A549 (cell line): ENCODE results near the gene CIT. TPM values are rescaled to one million over a fixed set of nuclear protein-coding genes. Genes with fewer than 3 reads are reported as not detected.

ENCODE experiments used
- ATAC-seq, 2 experiments: fragments of 200-7000 bp in 1 of 2; fragments of >200 bp in 1 of 2; cut with Nextera tagmentation in 1 of 2; cut with Tn5 transposase in 1 of 2; 3 replicates each; pipeline versions ENCODE4 v1.8.0 to v1.9.1; 2018 to 2020; ENCODE audit warnings: mild to moderate bottlenecking in 1 of 2, moderate library complexity in 1 of 2
- CTCF ChIA-PET: fragments of 300-600 bp; sonication (Branson Sonifier 250); formaldehyde crosslinking; extraction: SDS; loops from one replicate; lab custom pipeline; 2021; ENCODE audit warnings: antibody characterized with exemption, inconsistent platforms; lab: Yijun Ruan, JAX
- POLR2A ChIA-PET: fragments of 350-600 bp; formaldehyde crosslinking; extraction: SDS; loops from one replicate; lab custom pipeline; 2021; ENCODE audit warnings: antibody characterized with exemption, inconsistent platforms; lab: Yijun Ruan, JAX
- DNase-seq, 2 experiments: peaks; one replicate each; pipeline versions ENCODE4 v3.0.0 to v3.0.0-alpha.2; 2011 to 2016; ENCODE audit warnings: low read depth in 1 of 2, low spot score in 1 of 2
- FAIRE-seq: peaks from 2 replicates; lab custom pipeline; 2011; peaks lifted over from hg19 to GRCh38; lab: Jason Lieb, UNC
- H3K27ac ChIP-seq, 2 experiments: fragments of >200 bp; sonication (Bioruptor Twin); formaldehyde crosslinking; 3 replicates each; pipeline ENCODE4 v1.5.1; 2016 to 2017
- H3K4me1 ChIP-seq: fragments of >200 bp; sonication (Bioruptor Twin); formaldehyde crosslinking; 3 replicates; pipeline ENCODE4 v1.6.1; 2016
- H3K4me2 ChIP-seq: fragments of >200 bp; sonication (Bioruptor Twin); formaldehyde crosslinking; 3 replicates; pipeline ENCODE4 v1.6.1; 2016
- H3K4me3 ChIP-seq: fragments of >200 bp; sonication (Bioruptor Twin); formaldehyde crosslinking; 3 replicates; pipeline ENCODE4 v1.5.1; 2016
- H3K9me3 ChIP-seq: fragments of >200 bp; sonication (Bioruptor Twin); formaldehyde crosslinking; 3 replicates; pipeline ENCODE4 v1.6.1; 2016
- BCL3 ChIP-seq: fragments of >200 bp; sonication (Bioruptor Twin); formaldehyde crosslinking; IDR thresholded peaks from 3 replicates; pipeline ENCODE4 v1.6.1; 2016
- CBX2 ChIP-seq: fragments of 200-600 bp; sonication (generic); IDR thresholded peaks from 2 replicates; pipeline ENCODE4 v1.6.1; 2016; ENCODE audit warnings: low read depth, mild to moderate bottlenecking, borderline replicate concordance
- CEBPB ChIP-seq, 2 experiments: fragments of >200 bp in 1 of 2; sonication (Bioruptor Twin) in 1 of 2; formaldehyde crosslinking in 1 of 2; IDR thresholded peaks; 2 replicates each; pipeline ENCODE4 v1.6.1; 2012 to 2016
- CHD2 ChIP-seq: fragments of 150-350 bp; IDR thresholded peaks from 2 replicates; pipeline ENCODE4 v1.6.1; 2014; ENCODE audit warnings: low read length; ENCODE audit not compliant: partially characterized antibody
- CHD4 ChIP-seq: fragments of 200-600 bp; sonication (generic); IDR thresholded peaks from 2 replicates; pipeline ENCODE4 v1.6.1; 2016; ENCODE audit warnings: antibody characterized with exemption, mild to moderate bottlenecking, borderline replicate concordance
- CTCF ChIP-seq: fragments of >200 bp; sonication (Bioruptor Twin); formaldehyde crosslinking; IDR thresholded peaks from 3 replicates; pipeline ENCODE4 v1.5.1; 2016
- E2F6 ChIP-seq: IDR thresholded peaks from 2 replicates; pipeline ENCODE4 v1.6.1; 2012; ENCODE audit warnings: low read depth, borderline replicate concordance
- ESRRA ChIP-seq: fragments of 150-350 bp; IDR thresholded peaks from 2 replicates; pipeline ENCODE4 v1.6.1; 2014; ENCODE audit warnings: mild to moderate bottlenecking, low read length, borderline replicate concordance
- FOSL2 ChIP-seq, 2 experiments: fragments of 450-650 bp in 1 of 2; fragments of >200 bp in 1 of 2; sonication (Bioruptor Twin) in 1 of 2; formaldehyde crosslinking; IDR thresholded peaks; 2 replicates each; pipeline versions ENCODE4 v1.5.0 to v1.6.1; 2016 to 2020; ENCODE audit warnings: mild to moderate bottlenecking in 1 of 2, moderate library complexity in 1 of 2
- FOXS1 ChIP-seq: fragments of 250-450 bp; sonication (Bioruptor Pico); IDR thresholded peaks from 2 replicates; pipeline ENCODE4 v1.5.0; 2020; ENCODE audit warnings: mild to moderate bottlenecking, moderate library complexity
- HEYL ChIP-seq: fragments of 250-450 bp; sonication (Bioruptor Pico); IDR thresholded peaks from 2 replicates; pipeline ENCODE4 v1.8.0; 2021; ENCODE audit warnings: mild to moderate bottlenecking, moderate library complexity
- JUN ChIP-seq, 2 experiments: fragments of >200 bp; sonication (Bioruptor Twin); formaldehyde crosslinking; IDR thresholded peaks; 2 replicates in 1 of 2; 3 replicates in 1 of 2; pipeline ENCODE4 v1.6.1; 2016 to 2017
- KDM5A ChIP-seq: fragments of 200-600 bp; sonication (generic); IDR thresholded peaks from 2 replicates; pipeline ENCODE4 v1.6.1; 2016; ENCODE audit warnings: antibody characterized with exemption, mild to moderate bottlenecking
- MYC ChIP-seq: IDR thresholded peaks from 2 replicates; pipeline ENCODE4 v1.6.1; 2012; ENCODE audit warnings: mild to moderate bottlenecking, inconsistent platforms, low read length, improper control_type of control experiment, borderline replicate concordance
- NFE2L2 ChIP-seq: fragments of 150-350 bp; conservative IDR thresholded peaks from 2 replicates; pipeline ENCODE4 v1.6.1; 2014; ENCODE audit warnings: low read length
- NR3C1 ChIP-seq: fragments of >200 bp; sonication (Bioruptor Twin); formaldehyde crosslinking; IDR thresholded peaks from 3 replicates; pipeline ENCODE4 v1.6.1; 2017
- POLR2AphosphoS2 ChIP-seq: conservative IDR thresholded peaks from 2 replicates; pipeline ENCODE4 v1.6.1; 2012; ENCODE audit warnings: low read length, improper control_type of control experiment, inconsistent platforms
- RAD21 ChIP-seq, 2 experiments: fragments of >200 bp in 1 of 2; sonication (Bioruptor Twin) in 1 of 2; formaldehyde crosslinking in 1 of 2; IDR thresholded peaks in 1 of 2; conservative IDR thresholded peaks in 1 of 2; 2 replicates in 1 of 2; 3 replicates in 1 of 2; pipeline ENCODE4 v1.6.1; 2012 to 2018; ENCODE audit warnings: inconsistent platforms in 1 of 2
- RFX5 ChIP-seq: fragments of 450-650 bp; IDR thresholded peaks from 2 replicates; pipeline ENCODE4 v1.7.1; 2014; ENCODE audit warnings: antibody characterized with exemption, mild to moderate bottlenecking, moderate library complexity
- RNF2 ChIP-seq: fragments of 200-600 bp; sonication (generic); IDR thresholded peaks from 2 replicates; pipeline ENCODE4 v1.6.1; 2016; ENCODE audit warnings: low read depth, mild to moderate bottlenecking, antibody characterized with exemption, moderate library complexity, borderline replicate concordance
- SMC3 ChIP-seq: fragments of >200 bp; sonication (Bioruptor Twin); formaldehyde crosslinking; IDR thresholded peaks from 3 replicates; pipeline ENCODE4 v1.6.1; 2018; ENCODE audit warnings: inconsistent platforms
- USF2 ChIP-seq: fragments of 450-650 bp; IDR thresholded peaks from 2 replicates; pipeline ENCODE4 v1.6.1; 2014; ENCODE audit warnings: antibody characterized with exemption
- ZC3H11A ChIP-seq: fragments of 450-650 bp; IDR thresholded peaks from 2 replicates; pipeline ENCODE4 v1.6.1; 2014; ENCODE audit warnings: antibody characterized with exemption, mild to moderate bottlenecking
- ZFP36 ChIP-seq: fragments of 450-650 bp; IDR thresholded peaks from 2 replicates; pipeline ENCODE4 v1.6.1; 2014; ENCODE audit warnings: borderline replicate concordance; ENCODE audit not compliant: partially characterized antibody
- ZNF302 ChIP-seq: fragments of 250-450 bp; sonication (Bioruptor Pico); IDR thresholded peaks from 2 replicates; pipeline ENCODE4 v1.9.0; 2021; ENCODE audit warnings: inconsistent platforms, mild to moderate bottlenecking, moderate library complexity
- ZSCAN20 ChIP-seq: fragments of 250-450 bp; sonication (Bioruptor Pico); IDR thresholded peaks from 2 replicates; pipeline ENCODE4 v1.8.0; 2022; ENCODE audit warnings: mild to moderate bottlenecking, moderate library complexity
- WGBS: methylation state at CpG from one replicate; pipeline ENCODE4 v1.1.6; 2017; ENCODE audit errors: missing lambda C conversion rate; 5-methylcytosine and 5-hydroxymethylcytosine counted together
- polyA plus RNA-seq, 4 experiments: library from polyadenylated mRNA; depleted of rRNA in 3 of 4; stranded (reverse); fragments of >200 nt; fragmentation: RNase III in 1 of 4; extraction: RNeasy Plus Mini Kit Qiagen cat#74134 plus additional on column Dnase treatment in 1 of 4; gene quantifications; 2 replicates in 3 of 4; 3 replicates in 1 of 4; pipeline ENCODE4 v1.2.3, GENCODE V29; 2011 to 2017

CIT gene
- polyA plus RNA-seq, 2 of the 4 experiments (the other 2 are of a cell fraction): 12.5 to 25.4 TPM

- 90% methylated on average over 4 of the region's 4 CpGs for WGBS
- Histone ChIP-seq H3K4me2 (no peak overlapping the region), H3K4me1 (peaks cover 14% of the 10 kb centered on the region; the same call in 1 of the 3 replicates), H3K9me3 (no peaks in the 10 kb centered on the region), H3K4me3 (no peak overlapping the region), H3K27ac (no peak overlapping the region)
- ChIA-PET POLR2A (no interaction called here), CTCF (interaction anchor here (0.7 to 1.4 kb wide), 4 partner anchors 9 to 289 kb away, joined by 3 to 4 read pairs (median 3); no protein-coding TSS in a partner anchor)
- FAIRE-seq: no peak
- ATAC-seq: no peak
- TF ChIP-seq ZC3H11A (no peak), CTCF (no peak)
- no peak for DNase-seq
These were observed 191.7 kb downstream of the CIT start for GRCh38 chr12:119685375-119685774.

- POLR2A ChIA-PET: no interaction called here
- 83% methylated on average over 10 of the region's 10 CpGs for WGBS
- H3K27ac ChIP-seq: no peak overlapping the region
- H3K4me1 ChIP-seq: peaks cover 14% of the 10 kb centered on the region; the same call in 1 of the 3 replicates
- H3K4me3 ChIP-seq: no peak overlapping the region
- no peak for ATAC-seq
- peak overlapping the region; percentile 14; the same call in 1 of the 3 replicates for H3K4me2 ChIP-seq
- DNase-seq: no peak
- TF ChIP-seq KDM5A (no peak), CHD2 (no peak), POLR2AphosphoS2 (no peak), JUN (IDR thresholded peaks at IDR 0.05) (no peak), ZC3H11A (no peak), CEBPB (IDR thresholded peaks at IDR 0.05) (no peak), CBX2 (no peak), FOXS1 (CRISPR knock-in tag) (no peak), NFE2L2 (no peak), CHD4 (no peak)
- TF ChIP-seq, all 56 proteins: peak for 0
- FAIRE-seq: no peak
- CTCF ChIA-PET: interaction anchor here (1.0 to 1.4 kb wide), 3 partner anchors 8 to 80 kb away, joined by 3 to 5 read pairs (median 3); no protein-coding TSS in a partner anchor
- H3K9me3 ChIP-seq: no peaks in the 10 kb centered on the region
These were observed 192.3 kb downstream of the CIT start for GRCh38 chr12:119684711-119685369.

GRCh38 chr12:119683816-119684215 is 193.3 kb downstream of the CIT start:
- ATAC-seq: no peak
- no peak for DNase-seq
- TF ChIP-seq ZSCAN20 (CRISPR knock-in tag) (no peak), ESRRA (no peak), RNF2 (no peak), USF2 (no peak), RAD21 (conservative IDR thresholded peaks at IDR 0.05 in 1 of 2, IDR thresholded peaks at IDR 0.05 in 1 of 2) (no peak), NR3C1 (no peak), FOXS1 (CRISPR knock-in tag) (no peak), ZNF302 (CRISPR knock-in tag) (no peak), CHD2 (no peak), BCL3 (no peak), MYC (no peak), HEYL (no peak), FOSL2 (IDR thresholded peaks at IDR 0.05) (no peak), FOSL2 (CRISPR knock-in tag; IDR thresholded peaks at IDR 0.05) (no peak), RFX5 (no peak), E2F6 (no peak), ZFP36 (no peak), KDM5A (no peak), SMC3 (no peak)
- H3K4me1 ChIP-seq: peaks cover 14% of the 10 kb centered on the region; the same call in 1 of the 3 replicates
- H3K4me3 ChIP-seq: no peak overlapping the region
- no peak for FAIRE-seq
- H3K4me2 ChIP-seq: no peak overlapping the region
- H3K27ac ChIP-seq: no peak overlapping the region
- WGBS: 71% methylated on average over 3 of the region's 3 CpGs
- no peaks in the 10 kb centered on the region for H3K9me3 ChIP-seq
- ChIA-PET POLR2A (no interaction called here), CTCF (interaction anchor here (0.6 to 1.1 kb wide), 3 partner anchors 10 to 81 kb away, joined by 3 to 5 read pairs (median 3); no protein-coding TSS in a partner anchor)
